K562 (cell line): ENCODE data around the gene CNNM2. TPM values are rescaled to one million over a fixed set of nuclear protein-coding genes. Genes with fewer than 3 reads are reported as not detected.

Experiments used
- CEBPG ChIP-seq, 3 experiments: fragments of 200-800 bp in 1 of 3; sonication (Bioruptor generic) in 1 of 3; sonication (generic) in 1 of 3; formaldehyde crosslinking in 1 of 3; IDR thresholded peaks in 2 of 3; conservative IDR thresholded peaks in 1 of 3; 2 replicates each; pipeline versions ENCODE4 v1.6.1 to v1.8.0; 2016 to 2022; ENCODE audit warnings: missing compliant biosample characterization in 2 of 3, missing genetic modification characterization in 2 of 3, mild to moderate bottlenecking in 1 of 3, missing genetic modification reagents in 1 of 3
- CREB3L1 ChIP-seq: fragments of 450-650 bp; IDR thresholded peaks from 2 replicates; pipeline ENCODE4 v1.6.1; 2014; ENCODE audit warnings: low read depth, mild to moderate bottlenecking, moderate library complexity, borderline replicate concordance
- EP400 ChIP-seq: fragments of 450-650 bp; IDR thresholded peaks from 2 replicates; pipeline ENCODE4 v1.6.1; 2017; ENCODE audit warnings: antibody characterized with exemption, mild to moderate bottlenecking, moderate library complexity
- MAFK ChIP-seq: IDR thresholded peaks from 2 replicates; pipeline ENCODE4 v1.6.1; 2011; ENCODE audit warnings: low read length, improper control_type of control experiment
- MEIS2 ChIP-seq: fragments of 450-650 bp; IDR thresholded peaks from 2 replicates; pipeline ENCODE4 v1.6.1; 2014; ENCODE audit warnings: mild to moderate bottlenecking; ENCODE audit not compliant: partially characterized antibody
- NR2C1 ChIP-seq, 2 experiments: fragments of 450-650 bp; IDR thresholded peaks; 2 replicates each; pipeline ENCODE4 v1.6.1; 2017; ENCODE audit warnings: mild to moderate bottlenecking in 2 of 2, antibody characterized with exemption in 1 of 2, inconsistent platforms in 1 of 2, missing compliant biosample characterization in 1 of 2, missing genetic modification characterization in 1 of 2
- NR2C2 ChIP-seq, 2 experiments: fragments of 200-800 bp in 1 of 2; sonication (Bioruptor generic) in 1 of 2; sonication (generic) in 1 of 2; formaldehyde crosslinking in 1 of 2; IDR thresholded peaks; 2 replicates each; pipeline versions ENCODE4 v1.6.1 to v1.8.0; 2016 to 2022; ENCODE audit warnings: mild to moderate bottlenecking in 1 of 2, missing compliant biosample characterization in 1 of 2, missing genetic modification characterization in 1 of 2, missing genetic modification reagents in 1 of 2
- PBX2 ChIP-seq, 2 experiments: IDR thresholded peaks in 1 of 2; conservative IDR thresholded peaks in 1 of 2; 2 replicates each; pipeline ENCODE4 v1.6.1; 2016; ENCODE audit warnings: low read depth in 2 of 2, mild to moderate bottlenecking in 1 of 2, missing compliant biosample characterization in 1 of 2, missing genetic modification characterization in 1 of 2, moderate library complexity in 1 of 2
- polyA plus RNA-seq, 8 experiments: library from polyadenylated mRNA; depleted of rRNA in 4 of 8; stranded (reverse) in 5 of 8; unstranded in 3 of 8; fragments of >200 nt; fragmentation: Nextera tagmentation in 2 of 8; fragmentation: Illumina TruSeq in 1 of 8; extraction: Ambion mirVana in 2 of 8; extraction: Trizol in 1 of 8; gene quantifications; 2 replicates each; pipeline versions ENCODE4 v1.2.1 to v1.2.3, GENCODE V29; 2011 to 2014; ENCODE audit warnings: inconsistent platforms in 1 of 8, missing spikeins in 1 of 8
- total RNA-seq, 7 experiments: library from RNA; depleted of rRNA in 6 of 7; stranded (reverse); fragments of >200 nt in 6 of 7; fragmentation: Illumina TruSeq in 2 of 7; extraction: Trizol in 2 of 7; gene quantifications; 2 replicates each; pipeline versions ENCODE4 v1.2.1 to v1.2.3, GENCODE V29; 2011 to 2021; ENCODE audit warnings: low replicate concordance in 1 of 7

Gene CNNM2
- total and polyA plus RNA-seq, 9 of the 15 experiments (the other 6 are each of a cell fraction or from before 2014, with no cell fraction given), result 0.21 to 5.0 (median 1.3) TPM

- TF ChIP-seq PBX2 (CRISPR knock-in tag; IDR thresholded peaks at IDR 0.05; ENCODE audit: low read depth) (no peak), PBX2 (tag; conservative IDR thresholded peaks at IDR 0.05; ENCODE audit: low read depth) (0 out of 2 replicates have a peak, but pooled peaks have one; percentile 14), MAFK (no peak), NR2C2 (CRISPR knock-in tag; IDR thresholded peaks at IDR 0.05) (no peak), NR2C2 (tag; IDR thresholded peaks at IDR 0.05) (0 out of 2 replicates have a peak, but pooled peaks have one; percentile 21), CREB3L1 (peak; percentile 71; the same call in 1 of the 2 replicates), MEIS2 (peak; percentile 46), EP400 (peak; percentile 39; the same call in 1 of the 2 replicates), CEBPG (CRISPR knock-in tag; IDR thresholded peaks at IDR 0.05) (no peak), CEBPG (tag; conservative IDR thresholded peaks at IDR 0.05 in 1 of 2, IDR thresholded peaks at IDR 0.05 in 1 of 2) (peak in 1 of 2 experiments; percentile 67; a peak in 2 of 4 replicates), NR2C1 (IDR thresholded peaks at IDR 0.05) (peak; percentile 7; the same call in 1 of the 2 replicates), NR2C1 (tag; IDR thresholded peaks at IDR 0.05) (no peak)
Measured at GRCh38 chr10:103021900-103022293, 103.8 kb downstream of the CNNM2 start (continued).
